Testis (tissue), 3 donors: ENCODE results near the gene OCSTAMP. TPM values are rescaled to one million over a fixed set of nuclear protein-coding genes. Genes with fewer than 3 reads are reported as not detected.

Experiments
- DNase-seq: peaks from one replicate; pipeline ENCODE4 v3.0.0-alpha.2; 2019
- H3K27ac ChIP-seq, 2 donors: fragments of 200-600 bp; sonication (generic); one replicate each; pipeline ENCODE4 v1.5.1; 2019
- H3K27me3 ChIP-seq: fragments of 200-600 bp; sonication (generic); one replicate; pipeline ENCODE4 v1.5.1; 2019
- H3K36me3 ChIP-seq: fragments of 200-600 bp; sonication (generic); one replicate; pipeline ENCODE4 v1.5.1; 2017; ENCODE audit warnings: low read depth; ENCODE audit errors: missing control alignments
- H3K4me1 ChIP-seq: fragments of 200-600 bp; sonication (generic); one replicate; pipeline ENCODE4 v1.5.1; 2019
- H3K4me3 ChIP-seq, 2 donors: fragments of 200-600 bp; sonication (generic); one replicate each; pipeline ENCODE4 v1.5.1; 2017 to 2019
- H3K9me3 ChIP-seq: fragments of 200-600 bp; sonication (generic); one replicate; pipeline ENCODE4 v1.5.1; 2017
- CTCF ChIP-seq, 3 experiments: fragments of 450-650 bp in 2 of 3; fragments of 200-600 bp in 1 of 3; sonication (generic) in 1 of 3; IDR thresholded peaks; one replicate each; pipeline ENCODE4 v1.5.1; 2016 to 2019; ENCODE audit warnings: antibody characterized with exemption in 3 of 3, mild to moderate bottlenecking in 2 of 3, moderate library complexity in 1 of 3
- POLR2A ChIP-seq: fragments of 450-650 bp; IDR thresholded peaks from one replicate; pipeline ENCODE4 v1.6.1; 2017; ENCODE audit warnings: antibody characterized with exemption, mild to moderate bottlenecking, moderate library complexity
- WGBS, 2 donors: methylation state at CpG; one replicate each; pipeline ENCODE4 v1.1.5; 2018; 5-methylcytosine and 5-hydroxymethylcytosine counted together
- intact Hi-C: fragments of 100-400 bp; cut with DNase I; formaldehyde crosslinking; loops from one replicate; pipeline ENCODE4 v1.15.1; 2023; ENCODE audit warnings: low total_unique reads
- polyA plus RNA-seq: library from polyadenylated mRNA; stranded (reverse); fragments of 350-450 nt; fragmentation: Illumina TruSeq; extraction: RNeasy Lipid Tissue Mini Kit (QIAGEN cat#74804); gene quantifications from one replicate; pipeline ENCODE4 v1.2.3, GENCODE V29; 2014; ENCODE audit warnings: low read depth, low replicate concordance; ENCODE audit not compliant: insufficient read depth
- total RNA-seq, 2 donors: library from RNA; depleted of rRNA; stranded (reverse); fragments of >200 nt; gene quantifications; one replicate each; pipeline ENCODE4 v1.2.3, GENCODE V29; 2016

Gene OCSTAMP
- total and polyA plus RNA-seq, 3 donors from 2014 or later, result 0.25 to 0.56 TPM; not detected in 1

GRCh38 chr20:46571418-46571817 is 21.0 kb upstream of the OCSTAMP start:
- 95 to 100% methylated on average over 2 of the region's 2 CpGs for WGBS, 2 donors
- Histone ChIP-seq H3K36me3 (no peaks in the 10 kb centered on the region), H3K4me3 (no peak overlapping the region), H3K9me3 (no peaks in the 10 kb centered on the region), H3K4me1 (peaks cover 9% of the 10 kb centered on the region), H3K27ac (no peak overlapping the region), H3K27me3 (no peaks in the 10 kb centered on the region)
- intact Hi-C loops, result no loop called here
- no peak for DNase-seq
- TF ChIP-seq CTCF (IDR thresholded peaks at IDR 0.05) (no peak), POLR2A (no peak)

GRCh38 chr20:46570956-46571355 is 20.5 kb upstream of the OCSTAMP start:
- TF ChIP-seq POLR2A (no peak), CTCF (IDR thresholded peaks at IDR 0.05) (no peak)
- 72 to 83% methylated on average over 5 of the region's 5 CpGs for WGBS, 2 donors
- Histone ChIP-seq H3K9me3 (no peaks in the 10 kb centered on the region), H3K4me1 (peaks cover 9% of the 10 kb centered on the region), H3K27me3 (no peaks in the 10 kb centered on the region), H3K4me3 (no peak overlapping the region), H3K36me3 (no peaks in the 10 kb centered on the region), H3K27ac (no peak overlapping the region)
- DNase-seq, result no peak
- intact Hi-C loops, result no loop called here

GRCh38 chr20:46569961-46570360 is 19.5 kb upstream of the OCSTAMP start:
- Histone ChIP-seq H3K27me3 (no peaks in the 10 kb centered on the region), H3K36me3 (no peaks in the 10 kb centered on the region), H3K4me3 (no peak overlapping the region), H3K9me3 (no peaks in the 10 kb centered on the region), H3K4me1 (peaks cover 9% of the 10 kb centered on the region), H3K27ac (no peak overlapping the region)
- DNase-seq, result no peak
- WGBS, 2 donors, result 92 to 93% methylated on average over 5 of the region's 5 CpGs
- TF ChIP-seq POLR2A, result no peak
- no peak for TF ChIP-seq CTCF (IDR thresholded peaks at IDR 0.05)
- intact Hi-C loops, result no loop called here

GRCh38 chr20:46568570-46569129 is 18.2 kb upstream of the OCSTAMP start:
- TF ChIP-seq CTCF (IDR thresholded peaks at IDR 0.05), result no peak
- TF ChIP-seq POLR2A, result no peak
- peaks cover 9% of the 10 kb centered on the region for H3K4me1 ChIP-seq
- H3K9me3 ChIP-seq, result no peaks in the 10 kb centered on the region
- 31 to 51% methylated on average over 7 to 10 of the region's 10 CpGs for WGBS, 2 donors
- DNase-seq, result peak; percentile 94
- no peak overlapping the region for H3K4me3 ChIP-seq
- intact Hi-C loops, result no loop called here
- H3K36me3 ChIP-seq, result no peaks in the 10 kb centered on the region
- H3K27ac ChIP-seq, result no peak overlapping the region
- no peaks in the 10 kb centered on the region for H3K27me3 ChIP-seq

GRCh38 chr20:46566125-46566524 is 15.7 kb upstream of the OCSTAMP start:
- H3K9me3 ChIP-seq, result no peaks in the 10 kb centered on the region
- H3K27me3 ChIP-seq, result no peaks in the 10 kb centered on the region
- WGBS, 2 donors, result 87 to 90% methylated on average over 8 to 10 of the region's 10 CpGs
- intact Hi-C loops, result no loop called here
- TF ChIP-seq CTCF (IDR thresholded peaks at IDR 0.05) (no peak), POLR2A (no peak)
- DNase-seq, result no peak
- no peaks in the 10 kb centered on the region for H3K36me3 ChIP-seq
- peaks cover 15% of the 10 kb centered on the region for H3K4me1 ChIP-seq
- H3K4me3 ChIP-seq, result no peak overlapping the region
- no peak overlapping the region for H3K27ac ChIP-seq
